Epithelial cell of proximal tubule (primary cell): ENCODE data around the gene MMP15. TPM values are rescaled to one million over a fixed set of nuclear protein-coding genes. Genes with fewer than 3 reads are reported as not detected.

Experiments used
- DNase-seq: peaks from one replicate; pipeline ENCODE4 v3.0.0-alpha.2; 2011; ENCODE audit warnings: low read depth
- H3K4me3 ChIP-seq: 2 replicates; pipeline ENCODE4 v1.5.1; 2011; ENCODE audit warnings: low read depth, mild to moderate bottlenecking, low read length
- CTCF ChIP-seq: conservative IDR thresholded peaks from 2 replicates; pipeline ENCODE4 v1.5.1; 2012; ENCODE audit warnings: low read depth, mild to moderate bottlenecking, low read length
- total RNA-seq: library from RNA; depleted of rRNA; stranded (reverse); fragments of >200 nt; gene quantifications from 2 replicates; pipeline ENCODE4 v1.2.3, GENCODE V29; 2015

MMP15 gene
- total RNA-seq, 1 donor from 2014 or later: 36.0 TPM

GRCh38 chr16:57996406-57997175 is 29.0 kb upstream of the MMP15 start:
- DNase-seq: no peak
- no peak overlapping the region for H3K4me3 ChIP-seq
- no peak for TF ChIP-seq CTCF

GRCh38 chr16:57997176-57997527 is 28.4 kb upstream of the MMP15 start:
- no peak for DNase-seq
- TF ChIP-seq CTCF: no peak
- no peak overlapping the region for H3K4me3 ChIP-seq

- no peak overlapping the region for H3K4me3 ChIP-seq
- no peak for DNase-seq
- no peak for TF ChIP-seq CTCF
Observed at GRCh38 chr16:57997528-57998265, 27.9 kb upstream of the MMP15 start.

GRCh38 chr16:57998486-57998885 is 27.1 kb upstream of the MMP15 start:
- no peak for TF ChIP-seq CTCF
- no peak overlapping the region for H3K4me3 ChIP-seq
- DNase-seq: no peak

- no peak for DNase-seq
- no peak for TF ChIP-seq CTCF
- peak overlapping the region; percentile 72 for H3K4me3 ChIP-seq
Observed at GRCh38 chr16:57998992-57999365, 26.6 kb upstream of the MMP15 start.

- peak overlapping the region; percentile 72 for H3K4me3 ChIP-seq
- TF ChIP-seq CTCF: no peak
- DNase-seq: no peak
Observed at GRCh38 chr16:57999366-57999970, 26.1 kb upstream of the MMP15 start.
